ENCODE results near the gene ACTA2.

ACTA2 gene

GRCh38 chr10:88952647-88953111 is at the start of gene ACTA2:
Gene ACTA2 (minus strand): TSS chr10:88952773. CDS start chr10:88948930, 3,843 bp downstream.
- peak; percentile 46 for DNase-seq (ENCODE audit: low spot score)

GRCh38 chr10:89001729-89002072 is 49.1 kb upstream of the ACTA2 start:
- peak; percentile 40 for DNase-seq (ENCODE audit: low spot score)

GRCh38 chr10:89001024-89001728 is 48.6 kb upstream of the ACTA2 start:
- no peak for DNase-seq (ENCODE audit: low spot score)

GRCh38 chr10:88999625-89000024 is 47.1 kb upstream of the ACTA2 start:
- peak; percentile 30 for DNase-seq (ENCODE audit: low spot score)

GRCh38 chr10:88996927-88997326 is 44.4 kb upstream of the ACTA2 start:
- DNase-seq (ENCODE audit: low spot score): no peak

- no peak for DNase-seq (ENCODE audit: low spot score)
Measured at GRCh38 chr10:88995156-88995876, 42.7 kb upstream of the ACTA2 start.

- DNase-seq (ENCODE audit: low spot score): no peak
Measured at GRCh38 chr10:88994019-88994418, 41.4 kb upstream of the ACTA2 start.

GRCh38 chr10:88992921-88993524 is 40.5 kb upstream of the ACTA2 start:
- DNase-seq (ENCODE audit: low spot score): no peak

- DNase-seq (ENCODE audit: low spot score): no peak
Measured at GRCh38 chr10:88991899-88992320, 39.3 kb upstream of the ACTA2 start.

- peak; percentile 77 for DNase-seq (ENCODE audit: low spot score)
Measured at GRCh38 chr10:88991161-88991898, 38.8 kb upstream of the ACTA2 start.

- peak; percentile 80 for DNase-seq (ENCODE audit: low spot score)
Measured at GRCh38 chr10:88990384-88991160, 38.0 kb upstream of the ACTA2 start, which contains the start of gene FAS. Gene FAS (plus strand): TSS chr10:88990798. CDS start chr10:88990877, 79 bp downstream.

GRCh38 chr10:88989824-88990383 is 37.3 kb upstream of the ACTA2 start:
- peak; percentile 74 for DNase-seq (ENCODE audit: low spot score)

- no peak for DNase-seq (ENCODE audit: low spot score)
Measured at GRCh38 chr10:88989423-88989822, 36.9 kb upstream of the ACTA2 start.

- no peak for DNase-seq (ENCODE audit: low spot score)
Measured at GRCh38 chr10:88987840-88988239, 35.3 kb upstream of the ACTA2 start.

- no peak for DNase-seq (ENCODE audit: low spot score)
Measured at GRCh38 chr10:88987243-88987725, 34.7 kb upstream of the ACTA2 start.

GRCh38 chr10:88986549-88987242 is 34.1 kb upstream of the ACTA2 start:
- DNase-seq (ENCODE audit: low spot score): no peak

- no peak for DNase-seq (ENCODE audit: low spot score)
Measured at GRCh38 chr10:88984525-88984924, 32.0 kb upstream of the ACTA2 start.

GRCh38 chr10:88983939-88984338 is 31.4 kb upstream of the ACTA2 start:
- DNase-seq (ENCODE audit: low spot score): no peak

GRCh38 chr10:88983206-88983605 is 30.6 kb upstream of the ACTA2 start:
- DNase-seq (ENCODE audit: low spot score): no peak

- no peak for DNase-seq (ENCODE audit: low spot score)
Measured at GRCh38 chr10:88982366-88982765, 29.8 kb upstream of the ACTA2 start.

All from AG20443 (cell line).